ENCODE data around the gene TICAM1. TPM values are rescaled to one million over a fixed set of nuclear protein-coding genes. Genes with fewer than 3 reads are reported as not detected.

TICAM1 gene
- total and polyA plus RNA-seq, 10 of the 15 experiments (the other 5 are each of a cell fraction or from before 2014, with no cell fraction given) = 0.31 to 31.1 (median 5.3) TPM

GRCh38 chr19:4814625-4815425 lies 16.7 kb downstream of the TICAM1 start:
- peak overlapping the region; percentile 47; the same call in 1 of the 2 replicates for H3K4me2 ChIP-seq (ENCODE audit: control insufficient read depth, insufficient read depth)
- no peak overlapping the region for H3K9ac ChIP-seq (ENCODE audit: control insufficient read depth, insufficient read depth, low read length)
- in situ Hi-C loops (cut with MboI) (no loop called here), intact Hi-C loops (cut with micrococcal nuclease; ENCODE audit: unreplicated experiment) (no loop called here)
- ChIA-PET SMC1A (ENCODE audit: uncharacterized antibody, unreplicated experiment) (interaction anchor here (1.5 to 9.1 kb wide), 3 partner anchors 14 to 96 kb away, joined by 3 to 176 read pairs (median 30); no protein-coding TSS in a partner anchor), CTCF (interaction anchor here (8.3 to 11.0 kb wide), 3 partner anchors 12 to 98 kb away, joined by 148 to 346 read pairs (median 310); partner anchors contain the start of gene TICAM1), POLR2A (interaction anchor here (0.6 to 1.1 kb wide), 3 partner anchors 15 to 179 kb away, joined by 4 to 7 read pairs (median 4); partner anchors contain the start of gene DPP9), RAD21 (ENCODE audit: unreplicated experiment) (interaction anchor here (6.9 to 7.2 kb wide), 2 partner anchors 37 to 98 kb away, joined by 158 to 176 read pairs; no protein-coding TSS in a partner anchor)
- H3K4me1 ChIP-seq (ENCODE audit: control insufficient read depth, insufficient read depth, low read length) = peaks cover 14% of the 10 kb centered on the region
- BruUV-seq (replicated peaks) = TSS peak; percentile 37
- no peak overlapping the region for H2AFZ ChIP-seq (ENCODE audit: control insufficient read depth, low read depth, low read length)
- no peaks in the 10 kb centered on the region for H3K27me3 ChIP-seq (replicated peaks in 1 of 2; ENCODE audit: control insufficient read depth in 2 of 2, insufficient read depth in 2 of 2, low read length in 1 of 2)
- no peak overlapping the region for H3K27ac ChIP-seq (ENCODE audit: control insufficient read depth, insufficient read depth)
- H3K9me3 ChIP-seq (replicated peaks; ENCODE audit: control insufficient read depth, insufficient read depth, low read length) = no peaks in the 10 kb centered on the region; the same call in 2 of the 3 replicates
- peak; percentile 41 for FAIRE-seq
- H4K20me1 ChIP-seq (ENCODE audit: control insufficient read depth, insufficient read depth) = no peaks in the 10 kb centered on the region
- H3K36me3 ChIP-seq (ENCODE audit: control insufficient read depth in 2 of 2, insufficient read depth in 2 of 2, low read length in 1 of 2) = peaks cover 5 to 25% of the 10 kb centered on the region in 2 experiments; a peak in 3 of 4 replicates
- no peak overlapping the region for H3K4me3 ChIP-seq
- no peak for DNase-seq (ENCODE audit: low read depth, low spot score)
- no peaks in the 10 kb centered on the region for H3K79me2 ChIP-seq (ENCODE audit: control insufficient read depth, insufficient read depth, low read length)
- 70% methylated on average over 7 of the region's 7 CpGs for WGBS (ENCODE audit: insufficient coverage, insufficient replicate concordance, low lambda C conversion rate, missing lambda C conversion rate)
- ATAC-seq = no peak
- TF ChIP-seq NBN (IDR thresholded peaks at IDR 0.05) = peak; percentile 71; the same call in 1 of the 2 replicates
- TF ChIP-seq MXI1 (IDR thresholded peaks at IDR 0.05; ENCODE audit: low read depth, low read length) = no peak
- TF ChIP-seq ZBTB33 (IDR thresholded peaks at IDR 0.05) = 0 out of 2 replicates have a peak, but pooled peaks have one; percentile 31
- no peak for TF ChIP-seq ZBTB40 (IDR thresholded peaks at IDR 0.05; ENCODE audit: borderline replicate concordance)
- TF ChIP-seq POLR2AphosphoS5 (IDR thresholded peaks at IDR 0.05; ENCODE audit: low read length) = peak; percentile 50; the same call in 1 of the 2 replicates
- TF ChIP-seq CBX5 (IDR thresholded peaks at IDR 0.05; ENCODE audit: low read depth) = no peak
- TF ChIP-seq TARDBP (IDR thresholded peaks at IDR 0.05; ENCODE audit: borderline replicate concordance) = peak; percentile 83; the same call in 1 of the 2 replicates
- 0 out of 2 replicates have a peak, but pooled peaks have one; percentile 48 for TF ChIP-seq MTA3 (IDR thresholded peaks at IDR 0.05; ENCODE audit: borderline replicate concordance, low read length)
- TF ChIP-seq HDGF (IDR thresholded peaks at IDR 0.05) = 0 out of 2 replicates have a peak, but pooled peaks have one; percentile 50
- peak; percentile 38; the same call in 1 of the 2 replicates for TF ChIP-seq PKNOX1 (IDR thresholded peaks at IDR 0.05)
- peak; percentile 53; the same call in 1 of the 2 replicates for TF ChIP-seq BMI1 (IDR thresholded peaks at IDR 0.05; ENCODE audit: borderline replicate concordance)
- peak; percentile 40; the same call in 1 of the 2 replicates for TF ChIP-seq PML (IDR thresholded peaks at IDR 0.05; ENCODE audit: low read length)
- TF ChIP-seq POLR2AphosphoS2 (IDR thresholded peaks at IDR 0.05; ENCODE audit: low read depth, low read length) = peak; percentile 17
- peak; percentile 28; the same call in 1 of the 2 replicates for TF ChIP-seq ZBED1 (IDR thresholded peaks at IDR 0.05; ENCODE audit: borderline replicate concordance)
- TF ChIP-seq MTA2 (IDR thresholded peaks at IDR 0.05; ENCODE audit: low read depth) = peak; percentile 29; the same call in 1 of the 2 replicates
- no peak for TF ChIP-seq ZSCAN29 (IDR thresholded peaks at IDR 0.05)
